ENCODE data around the gene EFEMP2.
A peak's percentile ranks its signal among the peaks of the same experiment; 100 is the strongest.

Gene EFEMP2

DNA sequence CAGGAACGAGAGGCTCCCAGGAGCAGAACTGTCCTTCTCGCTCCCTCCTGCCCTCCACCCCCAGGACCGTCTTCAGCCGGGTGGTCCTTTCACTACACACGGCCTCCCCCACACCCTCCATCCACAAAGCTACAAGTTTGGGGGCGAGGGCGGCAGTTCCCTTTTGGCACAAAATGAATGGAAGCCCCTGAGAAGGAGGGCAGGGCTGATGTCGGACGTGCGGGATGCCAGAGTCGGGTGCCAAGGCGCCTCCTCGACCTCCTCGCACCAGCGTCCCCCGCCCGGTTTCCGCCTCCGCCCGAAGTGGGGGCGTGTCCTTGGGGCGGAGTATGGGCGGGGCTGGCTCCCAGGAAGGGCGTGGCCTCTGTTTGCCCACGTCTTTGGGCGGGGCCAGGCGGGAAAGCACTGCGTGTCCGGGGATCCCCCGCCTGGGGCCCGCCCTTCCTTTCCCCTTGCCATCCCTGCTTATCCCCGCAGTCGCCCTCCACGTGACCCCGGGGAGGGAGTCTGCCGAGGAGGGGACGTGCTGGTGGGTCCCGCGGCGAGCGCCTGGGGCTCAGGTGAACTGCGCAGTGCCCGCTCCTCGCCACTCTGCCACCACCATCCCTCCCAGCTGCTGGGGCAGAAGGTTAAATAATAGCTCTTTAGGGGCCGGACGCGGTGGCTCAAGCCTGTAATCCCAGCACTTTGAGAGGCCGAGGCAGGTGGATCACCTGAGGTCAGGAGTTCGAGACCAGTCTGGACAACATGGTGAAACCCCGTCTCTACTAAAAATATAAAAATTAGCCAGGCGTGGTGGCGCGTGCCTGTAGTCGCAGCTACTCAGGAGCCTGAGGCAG is 937 bp upstream of the EFEMP2 start:
- TF ChIP-seq SNAI2 (CRISPR knock-in tag; IDR thresholded peaks at IDR 0.05), result no peak
- no peak for TF ChIP-seq BACH2 (CRISPR knock-in tag; IDR thresholded peaks at IDR 0.05; ENCODE audit: borderline replicate concordance)
- no peak for TF ChIP-seq ZC3H10 (CRISPR knock-in tag; IDR thresholded peaks at IDR 0.05)
- no peak for TF ChIP-seq OSR1 (CRISPR knock-in tag; IDR thresholded peaks at IDR 0.05)
- TF ChIP-seq, protein P1, sequence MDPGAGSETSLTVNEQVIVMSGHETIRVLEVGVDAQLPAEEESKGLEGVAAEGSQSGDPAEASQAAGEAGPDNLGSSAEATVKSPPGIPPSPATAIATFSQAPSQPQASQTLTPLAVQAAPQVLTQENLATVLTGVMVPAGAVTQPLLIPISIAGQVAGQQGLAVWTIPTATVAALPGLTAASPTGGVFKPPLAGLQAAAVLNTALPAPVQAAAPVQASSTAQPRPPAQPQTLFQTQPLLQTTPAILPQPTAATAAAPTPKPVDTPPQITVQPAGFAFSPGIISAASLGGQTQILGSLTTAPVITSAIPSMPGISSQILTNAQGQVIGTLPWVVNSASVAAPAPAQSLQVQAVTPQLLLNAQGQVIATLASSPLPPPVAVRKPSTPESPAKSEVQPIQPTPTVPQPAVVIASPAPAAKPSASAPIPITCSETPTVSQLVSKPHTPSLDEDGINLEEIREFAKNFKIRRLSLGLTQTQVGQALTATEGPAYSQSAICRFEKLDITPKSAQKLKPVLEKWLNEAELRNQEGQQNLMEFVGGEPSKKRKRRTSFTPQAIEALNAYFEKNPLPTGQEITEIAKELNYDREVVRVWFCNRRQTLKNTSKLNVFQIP (CRISPR knock-in tag; IDR thresholded peaks at IDR 0.05; ENCODE audit: borderline replicate concordance, low read depth), result no peak
- no peak for TF ChIP-seq GLIS3 (CRISPR knock-in tag; IDR thresholded peaks at IDR 0.05)
- TF ChIP-seq ZNF70 (CRISPR knock-in tag; IDR thresholded peaks at IDR 0.05), result no peak
- TF ChIP-seq ZFP30 (CRISPR knock-in tag; IDR thresholded peaks at IDR 0.05), result no peak
- no peak for TF ChIP-seq ARNTL (CRISPR knock-in tag; IDR thresholded peaks at IDR 0.05; ENCODE audit: borderline replicate concordance, low read depth)
- TF ChIP-seq RARB (CRISPR knock-in tag; IDR thresholded peaks at IDR 0.05), result no peak
- TF ChIP-seq ESRRG (CRISPR knock-in tag; IDR thresholded peaks at IDR 0.05), result no peak
- TF ChIP-seq ZNF565 (CRISPR knock-in tag; conservative IDR thresholded peaks at IDR 0.05; ENCODE audit: low read depth), result no peak
- TF ChIP-seq TCF4 (CRISPR knock-in tag; IDR thresholded peaks at IDR 0.05; ENCODE audit: borderline replicate concordance), result no peak
- TF ChIP-seq, protein P2, sequence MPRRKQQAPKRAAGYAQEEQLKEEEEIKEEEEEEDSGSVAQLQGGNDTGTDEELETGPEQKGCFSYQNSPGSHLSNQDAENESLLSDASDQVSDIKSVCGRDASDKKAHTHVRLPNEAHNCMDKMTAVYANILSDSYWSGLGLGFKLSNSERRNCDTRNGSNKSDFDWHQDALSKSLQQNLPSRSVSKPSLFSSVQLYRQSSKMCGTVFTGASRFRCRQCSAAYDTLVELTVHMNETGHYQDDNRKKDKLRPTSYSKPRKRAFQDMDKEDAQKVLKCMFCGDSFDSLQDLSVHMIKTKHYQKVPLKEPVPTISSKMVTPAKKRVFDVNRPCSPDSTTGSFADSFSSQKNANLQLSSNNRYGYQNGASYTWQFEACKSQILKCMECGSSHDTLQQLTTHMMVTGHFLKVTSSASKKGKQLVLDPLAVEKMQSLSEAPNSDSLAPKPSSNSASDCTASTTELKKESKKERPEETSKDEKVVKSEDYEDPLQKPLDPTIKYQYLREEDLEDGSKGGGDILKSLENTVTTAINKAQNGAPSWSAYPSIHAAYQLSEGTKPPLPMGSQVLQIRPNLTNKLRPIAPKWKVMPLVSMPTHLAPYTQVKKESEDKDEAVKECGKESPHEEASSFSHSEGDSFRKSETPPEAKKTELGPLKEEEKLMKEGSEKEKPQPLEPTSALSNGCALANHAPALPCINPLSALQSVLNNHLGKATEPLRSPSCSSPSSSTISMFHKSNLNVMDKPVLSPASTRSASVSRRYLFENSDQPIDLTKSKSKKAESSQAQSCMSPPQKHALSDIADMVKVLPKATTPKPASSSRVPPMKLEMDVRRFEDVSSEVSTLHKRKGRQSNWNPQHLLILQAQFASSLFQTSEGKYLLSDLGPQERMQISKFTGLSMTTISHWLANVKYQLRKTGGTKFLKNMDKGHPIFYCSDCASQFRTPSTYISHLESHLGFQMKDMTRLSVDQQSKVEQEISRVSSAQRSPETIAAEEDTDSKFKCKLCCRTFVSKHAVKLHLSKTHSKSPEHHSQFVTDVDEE (CRISPR knock-in tag; IDR thresholded peaks at IDR 0.05), result no peak
- TF ChIP-seq, protein P3, sequence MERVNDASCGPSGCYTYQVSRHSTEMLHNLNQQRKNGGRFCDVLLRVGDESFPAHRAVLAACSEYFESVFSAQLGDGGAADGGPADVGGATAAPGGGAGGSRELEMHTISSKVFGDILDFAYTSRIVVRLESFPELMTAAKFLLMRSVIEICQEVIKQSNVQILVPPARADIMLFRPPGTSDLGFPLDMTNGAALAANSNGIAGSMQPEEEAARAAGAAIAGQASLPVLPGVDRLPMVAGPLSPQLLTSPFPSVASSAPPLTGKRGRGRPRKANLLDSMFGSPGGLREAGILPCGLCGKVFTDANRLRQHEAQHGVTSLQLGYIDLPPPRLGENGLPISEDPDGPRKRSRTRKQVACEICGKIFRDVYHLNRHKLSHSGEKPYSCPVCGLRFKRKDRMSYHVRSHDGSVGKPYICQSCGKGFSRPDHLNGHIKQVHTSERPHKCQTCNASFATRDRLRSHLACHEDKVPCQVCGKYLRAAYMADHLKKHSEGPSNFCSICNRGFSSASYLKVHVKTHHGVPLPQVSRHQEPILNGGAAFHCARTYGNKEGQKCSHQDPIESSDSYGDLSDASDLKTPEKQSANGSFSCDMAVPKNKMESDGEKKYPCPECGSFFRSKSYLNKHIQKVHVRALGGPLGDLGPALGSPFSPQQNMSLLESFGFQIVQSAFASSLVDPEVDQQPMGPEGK (CRISPR knock-in tag; IDR thresholded peaks at IDR 0.05; ENCODE audit: borderline replicate concordance), result no peak
- no peak for TF ChIP-seq PPARA (CRISPR knock-in tag; IDR thresholded peaks at IDR 0.05; ENCODE audit: borderline replicate concordance)
- TF ChIP-seq, protein P4, sequence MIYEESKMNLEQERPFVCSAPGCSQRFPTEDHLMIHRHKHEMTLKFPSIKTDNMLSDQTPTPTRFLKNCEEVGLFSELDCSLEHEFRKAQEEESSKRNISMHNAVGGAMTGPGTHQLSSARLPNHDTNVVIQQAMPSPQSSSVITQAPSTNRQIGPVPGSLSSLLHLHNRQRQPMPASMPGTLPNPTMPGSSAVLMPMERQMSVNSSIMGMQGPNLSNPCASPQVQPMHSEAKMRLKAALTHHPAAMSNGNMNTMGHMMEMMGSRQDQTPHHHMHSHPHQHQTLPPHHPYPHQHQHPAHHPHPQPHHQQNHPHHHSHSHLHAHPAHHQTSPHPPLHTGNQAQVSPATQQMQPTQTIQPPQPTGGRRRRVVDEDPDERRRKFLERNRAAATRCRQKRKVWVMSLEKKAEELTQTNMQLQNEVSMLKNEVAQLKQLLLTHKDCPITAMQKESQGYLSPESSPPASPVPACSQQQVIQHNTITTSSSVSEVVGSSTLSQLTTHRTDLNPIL (CRISPR knock-in tag; IDR thresholded peaks at IDR 0.05; ENCODE audit: low read depth), result no peak
- TF ChIP-seq, protein P5, sequence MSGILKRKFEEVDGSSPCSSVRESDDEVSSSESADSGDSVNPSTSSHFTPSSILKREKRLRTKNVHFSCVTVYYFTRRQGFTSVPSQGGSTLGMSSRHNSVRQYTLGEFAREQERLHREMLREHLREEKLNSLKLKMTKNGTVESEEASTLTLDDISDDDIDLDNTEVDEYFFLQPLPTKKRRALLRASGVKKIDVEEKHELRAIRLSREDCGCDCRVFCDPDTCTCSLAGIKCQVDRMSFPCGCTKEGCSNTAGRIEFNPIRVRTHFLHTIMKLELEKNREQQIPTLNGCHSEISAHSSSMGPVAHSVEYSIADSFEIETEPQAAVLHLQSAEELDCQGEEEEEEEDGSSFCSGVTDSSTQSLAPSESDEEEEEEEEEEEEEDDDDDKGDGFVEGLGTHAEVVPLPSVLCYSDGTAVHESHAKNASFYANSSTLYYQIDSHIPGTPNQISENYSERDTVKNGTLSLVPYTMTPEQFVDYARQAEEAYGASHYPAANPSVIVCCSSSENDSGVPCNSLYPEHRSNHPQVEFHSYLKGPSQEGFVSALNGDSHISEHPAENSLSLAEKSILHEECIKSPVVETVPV (CRISPR knock-in tag; IDR thresholded peaks at IDR 0.05), result no peak
- no peak for TF ChIP-seq ISL1 (CRISPR knock-in tag; IDR thresholded peaks at IDR 0.05)
- peak; percentile 70 for ATAC-seq

DNA sequence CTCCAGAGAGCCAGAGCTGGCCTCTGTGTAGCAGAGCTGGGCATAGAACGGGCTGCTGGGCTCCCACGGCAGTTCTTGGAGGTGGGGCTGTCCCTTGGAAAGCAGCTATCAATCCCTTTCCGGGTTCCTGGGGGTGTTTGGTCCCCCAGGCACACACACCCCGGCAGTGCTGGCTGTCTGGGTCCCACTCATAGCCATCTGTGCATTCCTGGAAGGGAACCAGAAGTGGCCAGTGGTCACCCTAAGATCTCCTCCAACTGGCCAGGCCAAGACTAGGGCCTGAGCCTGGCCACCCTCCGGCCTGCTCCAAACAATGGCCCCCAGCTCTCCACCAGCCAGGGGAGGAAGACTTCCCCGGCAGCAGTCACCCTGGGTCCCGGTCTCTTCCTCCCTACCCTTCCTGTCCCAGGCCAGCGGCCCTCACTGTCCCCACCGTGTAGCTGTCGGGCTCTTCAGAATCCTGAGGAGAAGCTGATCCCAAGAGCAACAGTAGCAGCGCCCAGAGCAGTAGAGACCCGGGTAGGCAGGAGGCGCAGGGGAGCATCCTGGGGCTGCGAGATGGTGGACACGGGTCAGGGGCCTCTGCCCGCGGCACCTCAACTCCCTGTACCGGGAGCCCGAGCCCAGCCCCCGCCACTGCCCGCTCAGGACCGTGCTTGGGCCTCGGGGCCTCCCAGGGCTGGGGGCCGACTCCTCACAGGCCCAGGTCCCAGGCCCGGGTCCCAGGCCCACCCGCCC is 620 bp downstream of the EFEMP2 start:
- peak; percentile 42 for ATAC-seq
- TF ChIP-seq ZC3H10 (CRISPR knock-in tag; IDR thresholded peaks at IDR 0.05), result no peak
- TF ChIP-seq, protein P5 (CRISPR knock-in tag; IDR thresholded peaks at IDR 0.05), result 0 out of 2 replicates have a peak, but pooled peaks have one; percentile 45
- TF ChIP-seq PPARA (CRISPR knock-in tag; IDR thresholded peaks at IDR 0.05; ENCODE audit: borderline replicate concordance), result no peak
- TF ChIP-seq, protein P2 (CRISPR knock-in tag; IDR thresholded peaks at IDR 0.05), result 0 out of 2 replicates have a peak, but pooled peaks have one; percentile 24
